ENCODE data around the gene MYRIP. TPM values are rescaled to one million over a fixed set of nuclear protein-coding genes. Genes with fewer than 3 reads are reported as not detected.

Gene MYRIP
- total and polyA plus RNA-seq, 2 of the 4 experiments (the other 2 are of a cell fraction) = not detected

- TF ChIP-seq, protein P1, sequence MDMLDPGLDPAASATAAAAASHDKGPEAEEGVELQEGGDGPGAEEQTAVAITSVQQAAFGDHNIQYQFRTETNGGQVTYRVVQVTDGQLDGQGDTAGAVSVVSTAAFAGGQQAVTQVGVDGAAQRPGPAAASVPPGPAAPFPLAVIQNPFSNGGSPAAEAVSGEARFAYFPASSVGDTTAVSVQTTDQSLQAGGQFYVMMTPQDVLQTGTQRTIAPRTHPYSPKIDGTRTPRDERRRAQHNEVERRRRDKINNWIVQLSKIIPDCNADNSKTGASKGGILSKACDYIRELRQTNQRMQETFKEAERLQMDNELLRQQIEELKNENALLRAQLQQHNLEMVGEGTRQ (IDR thresholded peaks at IDR 0.05; ENCODE audit: low read depth, low read length) = no peak
- TF ChIP-seq MAZ (IDR thresholded peaks at IDR 0.05; ENCODE audit: borderline replicate concordance, low read depth, low read length) = no peak
These were observed at the start of gene MYRIP (continued) for GRCh38 chr3:39809181-39809994.

DNA sequence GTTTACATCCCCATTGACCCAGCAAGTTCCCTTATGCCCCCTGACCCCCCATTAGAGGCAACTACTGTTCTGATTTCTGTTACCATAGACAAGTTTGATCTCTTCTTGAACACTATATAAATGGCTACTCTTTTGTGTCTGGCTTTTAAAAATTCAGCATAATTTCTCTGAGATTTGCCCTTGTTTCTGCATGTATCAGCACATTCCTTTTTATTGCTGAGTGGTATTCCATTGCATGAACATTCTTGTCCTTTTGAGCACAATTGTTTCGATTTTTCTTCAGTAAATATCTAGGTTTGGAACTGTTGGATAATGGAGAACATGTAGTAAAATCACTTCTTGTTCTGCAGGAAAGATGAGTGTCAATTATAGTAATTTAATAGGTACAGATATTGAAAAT, 49.1 kb upstream of the MYRIP start:
- no CpG with 5 or more reads among the region's 1 CpG for WGBS, 2 experiments (ENCODE audit: extremely low coverage in 2 of 2, insufficient read length in 1 of 2)
- no peaks in the 10 kb centered on the region for H3K27me3 ChIP-seq (ENCODE audit: control insufficient read depth, insufficient read depth, low read length)
- TF ChIP-seq CTCF (conservative IDR thresholded peaks at IDR 0.05; ENCODE audit: low read depth, low read length) (no peak), MAFK (IDR thresholded peaks at IDR 0.05; ENCODE audit: low read depth, low read length) (peak; percentile 49; the same call in 1 of the 2 replicates), POLR2A (IDR thresholded peaks at IDR 0.05; ENCODE audit: low read depth, low read length) (no peak), FOS (IDR thresholded peaks at IDR 0.05; ENCODE audit: low read depth, low read length) (no peak)
- ChIA-PET CTCF (no interaction called here), POLR2A (ENCODE audit: unreplicated experiment) (no interaction called here)
- no peak overlapping the region for H2AK5ac ChIP-seq (ENCODE audit: low read depth, low read length)
- H2AFZ ChIP-seq (replicated peaks; ENCODE audit: low read length, poor library complexity) = no peak overlapping the region
- no peaks in the 10 kb centered on the region for H3K79me1 ChIP-seq (ENCODE audit: low read depth in 1 of 2, low read length in 2 of 2)
- H2BK5ac ChIP-seq (ENCODE audit: low read depth, low read length, poor library complexity, severe bottlenecking) = no peak overlapping the region
- no peaks in the 10 kb centered on the region for H3K36me3 ChIP-seq (ENCODE audit: control insufficient read depth, insufficient read depth, low read length)
- BruUV-seq (replicated peaks) = no TSS peak
- H4K91ac ChIP-seq (ENCODE audit: insufficient read depth, low read depth, low read length) = no peak overlapping the region
- H3K18ac ChIP-seq (ENCODE audit: low read depth, low read length) = no peak overlapping the region
- peaks cover 8% of the 10 kb centered on the region for H3K9me3 ChIP-seq (ENCODE audit: control insufficient read depth, insufficient read depth, low read length)
- no peak overlapping the region for H4K5ac ChIP-seq (ENCODE audit: low read depth, low read length)
- H2BK20ac ChIP-seq (ENCODE audit: low read depth, low read length) = no peak overlapping the region
- DNase-seq (no peak), ATAC-seq (ENCODE audit: low read depth) (no peak)
- H3K14ac ChIP-seq (replicated peaks; ENCODE audit: low read depth, low read length) = no peak overlapping the region
- no peak overlapping the region for H2AK9ac ChIP-seq (replicated peaks; ENCODE audit: low read depth, low read length, poor library complexity)
- in situ Hi-C loops (cut with MboI; ENCODE audit: low sequenced_read_pairs) = no loop called here
- intact Hi-C loops (cut with micrococcal nuclease) = no loop called here
- dilution Hi-C loops (cut with HindIII; ENCODE audit: low sequenced_read_pairs, unreplicated experiment) = no loop called here
- H2BK15ac ChIP-seq (ENCODE audit: low read depth, low read length) = no peak overlapping the region
- no peaks in the 10 kb centered on the region for H3K9me1 ChIP-seq (ENCODE audit: insufficient read depth, low read length)
- no peak overlapping the region for H3K4ac ChIP-seq (ENCODE audit: low read depth, low read length)
- no peak overlapping the region for H3K4me2 ChIP-seq (ENCODE audit: low read depth, low read length)
- H3K56ac ChIP-seq (ENCODE audit: extremely low read depth, insufficient read depth, low read length) = no peak overlapping the region
- H3K4me1 ChIP-seq (ENCODE audit: control insufficient read depth, insufficient read depth, low read length) = no peaks in the 10 kb centered on the region
- H2BK120ac ChIP-seq (ENCODE audit: low read depth, low read length) = no peak overlapping the region
- no peak overlapping the region for H3K27ac ChIP-seq (ENCODE audit: insufficient read depth, low read length)
- H3K9ac ChIP-seq (ENCODE audit: low read depth, low read length) = no peak overlapping the region
- H4K8ac ChIP-seq (ENCODE audit: low read depth in 2 of 2, low read length in 2 of 2) = no peak overlapping the region
- H3K4me3 ChIP-seq (ENCODE audit: insufficient read depth, low read depth, low read length) = no peak overlapping the region
- no peaks in the 10 kb centered on the region for H4K20me1 ChIP-seq (ENCODE audit: insufficient read depth, low read length)
- no peak overlapping the region for H3K23ac ChIP-seq (ENCODE audit: low read depth, low read length)
